Activated T-cell treated with anti-CD3 and anti-CD28 coated beads, Interleukin-2, amount 50 U/mL, for 72 hours (primary cell): Measurements from ENCODE around the gene RMI2. TPM values are rescaled to one million over a fixed set of nuclear protein-coding genes. Genes with fewer than 3 reads are reported as not detected.

Experiments used
- ATAC-seq, 2 donors: fragments of 150-1000 bp; cut with Tn5 transposase; replicated peaks in 1 of 2; 2 replicates each; pipeline ENCODE4 v1.10.0; 2021; ENCODE audit warnings: moderate library complexity in 2 of 2, mild to moderate bottlenecking in 1 of 2
- DNase-seq, 2 donors: peaks; one replicate each; pipeline ENCODE4 v3.0.0; 2021 to 2022; ENCODE audit warnings: mixed read lengths in 1 of 2
- H3K27ac Mint-ChIP-seq: one replicate; pipeline ENCODE4 v1.8.0; 2022; ENCODE audit warnings: mild to moderate bottlenecking, moderate library complexity, mixed read lengths
- H3K27me3 Mint-ChIP-seq: one replicate; pipeline ENCODE4 v1.8.0; 2022; ENCODE audit warnings: low read depth, mixed read lengths
- H3K36me3 Mint-ChIP-seq, 2 donors: one replicate each; pipeline ENCODE4 v1.8.0; 2022; ENCODE audit warnings: mixed read lengths in 2 of 2, mild to moderate bottlenecking in 1 of 2; ENCODE audit not compliant: insufficient read depth in 2 of 2
- H3K4me1 Mint-ChIP-seq: one replicate; pipeline ENCODE4 v1.8.0; 2022; ENCODE audit warnings: low read depth, mixed read lengths
- H3K4me3 Mint-ChIP-seq, 2 donors: one replicate each; pipeline ENCODE4 v1.8.0; 2022; ENCODE audit warnings: mild to moderate bottlenecking in 2 of 2, mixed read lengths in 2 of 2, moderate library complexity in 2 of 2
- H3K9me3 Mint-ChIP-seq, 2 donors: one replicate each; pipeline ENCODE4 v1.8.0; 2022; ENCODE audit warnings: mixed read lengths in 2 of 2
- total RNA-seq, 2 donors: library from RNA; stranded (reverse); gene quantifications; one replicate each; pipeline ENCODE4 v1.2.3, GENCODE V29; 2022

RMI2 gene
- total RNA-seq, 2 donors from 2014 or later, result 105 to 119 TPM

DNA sequence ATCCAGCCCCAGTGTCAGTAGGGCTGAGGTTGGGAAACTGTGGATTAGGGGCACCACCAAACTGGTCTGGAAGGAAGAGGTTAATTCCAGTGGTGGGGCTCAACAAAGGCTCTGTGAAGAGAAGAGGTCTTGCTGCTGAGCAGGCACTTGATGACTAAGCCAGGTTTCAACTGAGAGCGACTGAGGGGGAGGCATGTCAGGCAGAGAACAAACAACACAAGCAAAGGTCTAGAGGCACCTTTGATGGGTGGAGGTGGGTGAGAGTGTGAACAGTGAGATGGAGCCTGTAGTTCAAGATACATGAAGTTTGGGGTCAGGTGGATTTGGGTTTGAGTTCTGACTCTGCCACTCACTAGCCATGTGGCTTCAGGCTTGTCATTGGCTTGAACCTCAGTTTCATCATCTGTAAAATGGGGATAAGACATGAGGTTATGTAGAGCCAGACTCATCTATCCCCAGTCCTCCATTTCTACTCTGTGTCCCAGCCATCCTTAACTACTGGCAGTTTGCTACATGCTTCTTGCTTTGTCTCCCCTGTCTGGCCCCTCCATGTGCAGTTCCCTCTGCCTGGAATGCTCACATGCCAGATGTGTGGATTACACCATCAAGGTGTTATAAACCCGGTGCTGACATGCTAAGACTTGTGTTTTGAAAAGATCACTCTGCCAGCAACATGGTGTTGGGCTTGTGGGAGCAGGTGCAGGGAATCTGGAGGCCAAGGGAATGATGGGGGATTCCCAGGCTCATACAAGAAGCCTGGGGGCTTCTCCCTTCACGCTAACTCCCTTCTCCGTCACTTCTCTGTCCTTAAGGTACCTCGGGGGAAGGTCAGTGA is 3.0 kb upstream of the RMI2 start:
- Mint-ChIP-seq H3K36me3 (peaks cover 4 to 10% of the 10 kb centered on the region in 2 donors), H3K27me3 (no peaks in the 10 kb centered on the region), H3K4me3 (peak overlapping the region; percentile 41 to 65), H3K4me1 (peaks cover 39% of the 10 kb centered on the region), H3K9me3 (no peaks in the 10 kb centered on the region), H3K27ac (peak overlapping the region; percentile 17)
- ATAC-seq (peak; percentile 43 to 63), DNase-seq (peak; percentile 41 to 64)

DNA sequence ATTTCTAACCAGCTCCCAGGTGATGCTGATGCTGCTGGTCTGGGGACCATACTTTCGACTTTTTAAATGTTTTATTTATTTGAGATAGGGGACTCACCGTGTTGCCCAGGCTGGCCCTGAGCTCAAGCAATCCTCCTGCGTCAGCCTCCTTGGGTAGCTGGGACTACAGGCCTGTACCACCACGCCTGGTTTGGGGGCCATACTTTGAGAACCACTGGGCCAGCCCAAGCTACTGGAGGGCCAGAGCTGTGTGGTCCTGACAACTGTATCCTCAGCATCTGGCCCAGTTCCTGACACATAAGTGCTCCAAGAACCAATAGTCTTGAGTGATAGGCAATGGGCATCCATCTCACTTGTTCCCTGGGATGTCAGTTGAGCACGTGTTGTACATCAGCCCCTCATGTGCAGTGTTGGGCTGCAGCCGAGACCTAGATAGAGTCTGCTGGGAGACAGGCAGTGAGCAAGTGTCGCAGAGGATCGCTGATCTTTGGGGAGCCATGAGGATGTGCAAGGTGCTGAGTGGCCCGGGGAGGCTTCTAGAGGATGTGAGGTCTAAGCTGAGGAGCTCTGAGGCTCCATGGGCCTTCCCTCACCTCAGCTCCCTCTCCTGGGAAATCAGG is 1.6 kb downstream of the RMI2 start:
- Mint-ChIP-seq H3K4me3 (peak overlapping the region; percentile 83 to 92), H3K9me3 (no peaks in the 10 kb centered on the region), H3K27me3 (no peaks in the 10 kb centered on the region), H3K36me3 (peaks cover 14 to 25% of the 10 kb centered on the region in 2 donors), H3K4me1 (peaks cover 73% of the 10 kb centered on the region), H3K27ac (peak overlapping the region; percentile 93)
- DNase-seq (no peak), ATAC-seq (no peak)

DNA sequence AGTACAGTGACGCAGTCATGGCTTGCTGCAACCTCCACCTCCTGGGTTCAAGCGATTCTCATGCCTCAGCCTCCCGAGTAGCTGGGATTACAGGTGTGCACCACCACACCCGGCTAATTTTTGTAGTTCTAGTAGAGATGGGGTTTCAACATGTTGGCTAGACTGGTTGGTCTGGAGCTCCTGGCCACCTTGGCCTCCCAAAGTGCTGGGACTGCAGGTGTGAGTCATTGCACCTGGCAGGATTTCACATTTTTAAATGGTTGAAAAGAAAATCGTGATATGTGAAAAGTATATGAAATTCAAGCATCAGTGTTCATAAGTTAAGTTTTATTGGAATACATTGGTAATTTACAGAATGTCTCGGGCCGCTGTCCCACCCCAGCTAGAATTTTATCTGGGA is 2.6 kb downstream of the RMI2 start:
- Mint-ChIP-seq H3K4me1 (peaks cover 67% of the 10 kb centered on the region), H3K27ac (no peak overlapping the region), H3K27me3 (no peaks in the 10 kb centered on the region), H3K4me3 (peak overlapping the region in 1 of 2 donors; percentile 83), H3K9me3 (no peaks in the 10 kb centered on the region), H3K36me3 (peaks cover 15 to 33% of the 10 kb centered on the region in 2 donors)
- ATAC-seq (no peak), DNase-seq (no peak)

DNA sequence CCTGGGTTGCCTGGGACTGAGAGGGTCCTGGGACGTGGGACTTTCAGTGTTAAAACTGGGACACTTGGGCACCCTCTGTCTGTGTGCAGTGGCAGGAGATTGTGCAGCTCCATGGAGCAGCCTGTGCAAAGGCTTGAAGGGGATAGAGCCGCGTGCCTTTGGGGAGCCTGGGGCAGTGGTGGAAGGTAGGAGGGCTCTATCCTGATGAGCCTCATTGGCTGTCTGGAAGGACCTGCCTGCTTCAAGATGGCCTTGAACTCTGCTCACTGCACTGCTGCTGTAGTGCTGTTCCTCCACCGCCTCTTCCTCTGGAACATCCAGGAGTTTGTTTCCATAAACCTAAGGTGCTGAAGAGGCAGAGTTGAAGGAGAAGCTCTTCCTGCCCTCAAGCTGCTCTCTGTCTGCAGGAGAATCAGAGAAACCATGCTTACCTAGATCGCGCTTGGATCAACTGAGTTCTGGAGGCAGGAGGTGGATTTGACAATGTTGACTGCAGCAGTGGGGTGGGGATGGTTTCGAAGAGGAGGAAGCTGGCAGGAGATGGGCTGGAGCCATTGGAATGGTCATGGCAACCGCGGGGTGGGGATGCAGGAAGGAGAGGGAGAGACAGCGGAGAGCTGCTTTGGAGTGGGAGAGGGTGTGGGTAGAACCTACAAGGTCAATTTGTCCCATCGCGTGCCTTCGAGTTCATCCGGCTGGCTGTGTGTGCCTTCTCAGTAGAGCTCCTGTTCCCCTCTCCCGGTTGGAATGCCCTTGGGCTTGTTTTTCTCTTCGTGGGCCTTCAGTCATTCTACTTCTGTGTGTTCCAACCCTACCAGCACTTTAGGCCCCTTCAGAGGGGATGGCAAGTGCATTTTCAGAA is 3.7 kb downstream of the RMI2 start:
- Mint-ChIP-seq H3K27ac (no peak overlapping the region), H3K36me3 (peaks cover 20 to 43% of the 10 kb centered on the region in 2 donors), H3K9me3 (no peaks in the 10 kb centered on the region), H3K4me1 (peaks cover 75% of the 10 kb centered on the region), H3K4me3 (peak overlapping the region; percentile 43 to 55), H3K27me3 (no peaks in the 10 kb centered on the region)
- ATAC-seq, result no peak
- no peak for DNase-seq

DNA sequence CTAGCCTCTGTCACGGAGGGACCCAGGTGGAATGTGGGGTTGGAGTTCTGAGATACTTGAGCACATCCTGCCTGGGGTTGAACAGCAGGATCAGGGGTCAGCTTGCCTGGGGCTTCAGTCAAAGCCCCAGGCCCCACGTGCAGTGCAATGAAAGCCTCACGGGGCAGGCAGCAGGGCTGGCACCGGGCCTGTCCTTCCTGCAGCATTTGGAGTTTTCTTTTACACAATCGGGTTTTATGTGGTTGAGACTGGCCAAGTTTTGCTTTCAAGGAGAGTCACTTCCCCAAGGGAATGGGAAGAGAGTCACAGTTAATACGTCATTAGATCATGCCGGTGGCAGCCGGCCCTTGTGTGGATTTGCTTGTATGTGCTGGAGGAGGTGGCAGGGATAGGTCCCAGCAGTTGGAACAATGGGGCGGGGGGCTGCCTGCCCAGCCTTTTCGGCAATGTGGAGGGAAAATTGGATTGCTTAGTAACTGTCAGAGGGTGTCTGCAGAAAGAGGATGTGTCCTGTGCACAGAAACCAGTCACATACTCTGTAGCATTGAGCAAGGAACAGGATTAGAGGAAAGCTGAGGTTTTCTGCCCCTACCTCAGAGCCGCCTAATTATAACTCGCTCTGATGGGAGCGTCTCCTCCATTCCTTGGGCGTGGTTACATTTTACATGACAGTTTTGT is 4.5 kb downstream of the RMI2 start:
- ATAC-seq (no peak), DNase-seq (no peak)
- Mint-ChIP-seq H3K27me3 (no peaks in the 10 kb centered on the region), H3K4me1 (peaks cover 82% of the 10 kb centered on the region), H3K4me3 (peak overlapping the region in 1 of 2 donors; percentile 11), H3K27ac (no peak overlapping the region), H3K9me3 (no peaks in the 10 kb centered on the region), H3K36me3 (peaks cover 20 to 44% of the 10 kb centered on the region in 2 donors)

DNA sequence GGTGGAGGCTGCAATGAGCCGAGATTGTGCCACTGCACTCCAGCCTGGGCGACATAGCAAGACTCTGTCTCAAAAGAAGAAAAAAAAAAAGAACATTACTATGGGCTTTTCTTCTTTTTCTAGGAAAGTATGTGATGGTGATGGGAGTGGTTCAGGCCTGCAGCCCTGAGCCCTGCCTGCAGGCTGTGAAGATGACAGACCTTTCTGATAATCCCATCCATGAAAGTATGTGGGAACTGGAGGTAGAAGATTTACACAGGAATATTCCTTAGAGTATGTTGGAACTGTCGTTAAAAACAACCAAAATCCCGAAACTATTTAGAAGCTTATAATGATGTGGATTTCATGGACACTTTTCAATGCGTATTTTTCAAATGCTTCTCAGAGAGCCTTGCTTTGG is 5.3 kb downstream of the RMI2 start:
- Mint-ChIP-seq H3K36me3 (peaks cover 24 to 48% of the 10 kb centered on the region in 2 donors), H3K27me3 (no peaks in the 10 kb centered on the region), H3K27ac (no peak overlapping the region), H3K4me1 (peaks cover 84% of the 10 kb centered on the region), H3K9me3 (no peaks in the 10 kb centered on the region), H3K4me3 (no peak overlapping the region)
- DNase-seq, result no peak
- ATAC-seq, result no peak

DNA sequence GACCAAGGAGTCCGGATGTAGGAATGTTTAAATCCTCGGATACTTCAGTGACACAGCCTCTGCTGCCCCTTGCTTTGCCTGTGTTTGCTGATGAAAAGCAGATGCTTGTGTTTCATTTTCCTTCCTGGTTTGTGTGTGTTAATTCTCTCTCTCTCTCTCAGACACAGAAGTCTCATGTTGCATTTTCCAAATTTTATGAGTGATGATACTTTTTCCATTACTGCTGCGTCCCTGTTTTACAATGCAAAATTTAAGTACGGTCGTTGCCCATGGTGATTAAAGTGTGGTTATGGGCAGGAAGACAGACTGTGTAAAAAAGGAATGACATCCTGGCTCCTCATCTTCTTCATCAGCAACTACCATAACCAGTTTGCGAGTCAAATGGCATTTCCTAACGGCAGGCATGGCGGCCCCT is 5.7 kb downstream of the RMI2 start:
- peaks cover 88% of the 10 kb centered on the region for H3K4me1 Mint-ChIP-seq
- H3K9me3 Mint-ChIP-seq, result no peaks in the 10 kb centered on the region
- no peak for ATAC-seq
- no peaks in the 10 kb centered on the region for H3K27me3 Mint-ChIP-seq
- peaks cover 25 to 50% of the 10 kb centered on the region in 2 donors for H3K36me3 Mint-ChIP-seq
- no peak overlapping the region for H3K27ac Mint-ChIP-seq
- no peak overlapping the region for H3K4me3 Mint-ChIP-seq
- DNase-seq, result no peak

DNA sequence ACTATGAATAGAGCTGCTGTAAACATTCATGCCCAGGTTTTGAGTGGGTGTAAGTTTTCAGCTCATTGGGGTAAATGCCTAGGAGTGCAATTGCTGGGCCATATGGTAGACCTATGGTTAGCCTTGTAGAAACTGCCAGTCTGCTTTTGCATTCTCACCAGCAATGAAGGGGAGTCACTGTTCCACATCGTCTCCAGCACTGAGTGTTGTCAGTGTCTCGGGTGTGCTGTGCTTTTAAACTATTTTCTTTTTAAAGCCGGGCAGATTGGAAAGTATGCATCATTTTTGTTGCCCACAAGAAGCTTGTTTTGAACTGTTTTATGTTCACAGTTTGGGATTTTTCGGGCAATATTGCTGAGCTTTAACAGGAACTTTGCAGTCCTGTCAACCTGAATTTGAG is 7.9 kb downstream of the RMI2 start:
- Mint-ChIP-seq H3K4me3 (peak overlapping the region; percentile 84 to 91), H3K27me3 (no peaks in the 10 kb centered on the region), H3K4me1 (peaks cover 91% of the 10 kb centered on the region), H3K36me3 (peaks cover 22 to 41% of the 10 kb centered on the region in 2 donors), H3K27ac (no peak overlapping the region), H3K9me3 (no peaks in the 10 kb centered on the region)
- ATAC-seq (no peak), DNase-seq (no peak)

DNA sequence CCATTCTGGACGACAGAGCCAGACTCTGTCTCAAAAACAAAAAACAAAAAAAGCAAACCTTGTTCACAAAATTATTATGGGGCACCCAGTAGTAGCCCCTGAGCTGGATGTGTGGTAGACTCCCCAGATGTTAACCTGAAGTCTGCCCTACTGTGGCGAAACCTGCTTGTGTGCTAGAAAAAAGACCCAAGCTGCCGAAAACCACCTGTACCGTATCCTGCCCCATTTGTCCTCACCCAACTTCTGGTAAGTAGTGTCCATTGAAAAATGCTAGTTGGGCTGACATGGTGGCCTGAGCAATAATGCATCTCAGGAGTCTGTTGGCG is 9.1 kb downstream of the RMI2 start:
- H3K9me3 Mint-ChIP-seq, result no peaks in the 10 kb centered on the region
- no peaks in the 10 kb centered on the region for H3K27me3 Mint-ChIP-seq
- DNase-seq, result no peak
- H3K4me1 Mint-ChIP-seq, result peaks cover 84% of the 10 kb centered on the region
- ATAC-seq, result peak; percentile 37 to 48
- H3K4me3 Mint-ChIP-seq, result peak overlapping the region; percentile 84 to 91
- H3K27ac Mint-ChIP-seq, result peak overlapping the region; percentile 97
- peaks cover 22 to 38% of the 10 kb centered on the region in 2 donors for H3K36me3 Mint-ChIP-seq

DNA sequence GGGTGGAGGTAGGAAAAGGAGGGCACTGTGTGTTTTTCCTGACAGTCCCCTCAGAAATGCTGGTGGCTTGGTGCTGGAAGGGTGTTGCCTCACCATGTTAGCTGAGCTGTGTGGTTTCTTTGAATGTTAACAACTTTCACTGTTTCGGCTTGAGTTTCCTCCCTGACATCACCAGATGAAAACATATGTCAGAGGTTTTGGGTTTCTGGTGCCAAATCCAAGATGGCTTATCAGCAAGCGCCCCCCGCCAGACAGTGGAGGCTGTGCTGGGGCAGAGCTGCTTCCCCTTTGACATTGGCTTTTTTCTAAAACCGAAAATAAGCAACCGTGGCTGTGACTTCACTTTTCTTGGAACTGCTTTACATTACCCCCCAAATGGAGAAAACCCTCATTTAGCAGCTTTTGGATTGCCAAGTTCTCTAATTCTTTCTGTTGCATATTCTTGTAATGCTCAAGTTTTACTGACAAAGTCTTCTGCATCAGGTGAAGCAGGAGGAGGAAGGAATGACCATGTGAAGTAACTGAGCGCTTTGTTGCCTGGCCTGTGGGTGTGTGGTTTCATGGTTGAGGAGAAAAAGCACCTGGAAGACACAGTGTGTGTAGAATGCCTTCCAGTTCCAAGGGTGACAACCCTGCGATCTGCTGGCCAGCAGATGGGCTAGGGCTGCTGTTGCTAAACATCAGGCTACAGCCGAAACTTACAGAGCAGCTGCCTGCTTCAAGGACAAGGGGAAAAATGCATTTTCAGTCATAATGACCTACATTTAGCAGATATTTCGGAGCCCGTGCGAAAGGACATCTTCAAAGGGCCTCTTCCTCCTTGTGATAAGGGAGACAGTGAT is 9.7 kb downstream of the RMI2 start:
- ATAC-seq, result peak; percentile 91
- peak overlapping the region; percentile 84 to 91 for H3K4me3 Mint-ChIP-seq
- no peaks in the 10 kb centered on the region for H3K27me3 Mint-ChIP-seq
- peak; percentile 86 to 89 for DNase-seq
- H3K4me1 Mint-ChIP-seq, result peaks cover 78% of the 10 kb centered on the region
- peak overlapping the region; percentile 97 for H3K27ac Mint-ChIP-seq
- H3K36me3 Mint-ChIP-seq, result peaks cover 22 to 38% of the 10 kb centered on the region in 2 donors
- H3K9me3 Mint-ChIP-seq, result no peaks in the 10 kb centered on the region

DNA sequence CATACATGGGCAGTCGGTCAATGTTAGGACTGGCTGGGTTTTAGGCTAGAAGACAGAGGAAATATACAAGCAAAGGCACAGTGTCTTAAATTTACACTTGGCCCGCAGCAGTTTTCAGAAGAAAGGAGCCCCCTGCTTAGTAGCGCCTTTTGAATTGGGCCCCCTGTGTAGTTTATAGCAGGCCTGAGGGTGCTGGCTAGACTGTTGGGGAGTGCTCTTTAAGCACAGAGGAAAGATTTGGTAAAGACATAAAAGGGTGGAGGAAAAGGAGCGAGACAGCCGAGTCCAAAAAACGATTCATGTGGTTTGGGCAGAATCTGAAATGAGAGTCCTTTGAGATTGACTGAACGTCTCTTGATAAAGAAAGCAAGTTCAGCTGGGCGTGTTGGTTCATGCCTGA is 10.6 kb downstream of the RMI2 start:
- DNase-seq (peak in 1 of 2 donors; percentile 29), ATAC-seq (peak in 1 of 2 donors; percentile 16)
- Mint-ChIP-seq H3K4me3 (peak overlapping the region; percentile 84 to 91), H3K27ac (peak overlapping the region; percentile 97), H3K36me3 (peaks cover 21 to 36% of the 10 kb centered on the region in 2 donors), H3K4me1 (peaks cover 72% of the 10 kb centered on the region), H3K27me3 (no peaks in the 10 kb centered on the region), H3K9me3 (no peaks in the 10 kb centered on the region)
